Esophagus muscularis mucosa (tissue), 3 donors: ENCODE data around the gene MLXIPL.

ENCODE experiments used
- CTCF ChIP-seq, 3 experiments: fragments of 200-600 bp in 2 of 3; fragments of 450-650 bp in 1 of 3; sonication (generic) in 2 of 3; IDR thresholded peaks; one replicate each; pipeline ENCODE4 v1.5.1; 2017 to 2019; ENCODE audit warnings: antibody characterized with exemption in 3 of 3, mild to moderate bottlenecking in 2 of 3, moderate library complexity in 1 of 3
- POLR2AphosphoS5 ChIP-seq, 2 donors: sonication (generic); formaldehyde crosslinking; IDR thresholded peaks; one replicate each; pipeline ENCODE4 v1.6.1; 2017; ENCODE audit warnings: antibody characterized with exemption in 2 of 2

- TF ChIP-seq CTCF (IDR thresholded peaks at IDR 0.05) (no peak), POLR2AphosphoS5 (IDR thresholded peaks at IDR 0.05) (no peak)
Observed at GRCh38 chr7:73596191-73597065, 27.9 kb downstream of the MLXIPL start.
